Measurements from ENCODE around the gene WDR18. TPM values are rescaled to one million over a fixed set of nuclear protein-coding genes. Genes with fewer than 3 reads are reported as not detected.

Gene WDR18
- total and polyA plus RNA-seq, 2 of the 8 experiments (the other 6 are each of a cell fraction or from before 2014, with no cell fraction given): 87.7 to 177 TPM

- H3K18ac ChIP-seq (ENCODE audit: extremely low read depth, low read length): no peak overlapping the region
- no peak overlapping the region for H4K5ac ChIP-seq (ENCODE audit: insufficient read length, low read depth, low read length)
- no peak overlapping the region for H4K91ac ChIP-seq (replicated peaks; ENCODE audit: insufficient read length, low read length)
- no peak overlapping the region for H3K23ac ChIP-seq (ENCODE audit: insufficient read length)
- peaks cover 0 to 3% of the 10 kb centered on the region in 2 experiments for H4K20me1 ChIP-seq (replicated peaks in 1 of 2; ENCODE audit: control insufficient read depth in 1 of 2, insufficient read depth in 2 of 2, low read length in 2 of 2)
- FAIRE-seq (no peak), DNase-seq (ENCODE audit: low read depth in 1 of 2, low spot score in 2 of 2) (no peak)
- no peak overlapping the region for H3K56ac ChIP-seq (replicated peaks; ENCODE audit: insufficient read length, low read depth, low read length)
- TF ChIP-seq EZH2 (IDR thresholded peaks at IDR 0.05; ENCODE audit: low read depth, low read length, severe bottlenecking): no peak
- TF ChIP-seq JUN (IDR thresholded peaks at IDR 0.05; ENCODE audit: low read depth, low read length): no peak
- no peak for TF ChIP-seq CTCF (IDR thresholded peaks at IDR 0.05; ENCODE audit: control extremely low read depth in 1 of 3, insufficient read depth in 1 of 3, low read depth in 1 of 3, low read length in 3 of 3)
- H3K23me2 ChIP-seq (ENCODE audit: low read depth, low read length): no peaks in the 10 kb centered on the region
- no peak overlapping the region for H3K4me2 ChIP-seq (ENCODE audit: insufficient read depth in 1 of 2, low read depth in 2 of 2, low read length in 2 of 2)
- WGBS, 2 experiments (ENCODE audit: extremely low coverage in 1 of 2, insufficient coverage in 1 of 2, insufficient read length in 1 of 2, insufficient replicate concordance in 2 of 2, low coverage in 1 of 2, low lambda C conversion rate in 2 of 2, missing lambda C conversion rate in 1 of 2): 93% methylated on average over 36 of the region's 36 CpGs; no CpG with 5 or more reads in 1 of the 2 experiments
- H3K79me2 ChIP-seq (ENCODE audit: control insufficient read depth in 1 of 2, insufficient read depth in 2 of 2, low read length in 2 of 2): peaks cover 0 to 18% of the 10 kb centered on the region in 2 experiments; a peak in 1 of 4 replicates
- peak overlapping the region; percentile 19; the same call in 1 of the 2 replicates for H2BK15ac ChIP-seq (ENCODE audit: low read length)
- no peak overlapping the region for H3K14ac ChIP-seq (ENCODE audit: insufficient read length)
- H4K8ac ChIP-seq (ENCODE audit: extremely low read depth, insufficient read depth, low read length): no peak overlapping the region; the same call in 1 of the 2 replicates
- no peak overlapping the region for H2BK5ac ChIP-seq (ENCODE audit: low read depth, low read length)
- H3K27ac ChIP-seq (ENCODE audit: low read depth, low read length): peak overlapping the region; percentile 36; the same call in 1 of the 2 replicates
- H3K36me3 ChIP-seq (ENCODE audit: control insufficient read depth in 2 of 4, insufficient read depth in 4 of 4, low read length in 3 of 4): peaks cover 0 to 5% (median under 1%) of the 10 kb centered on the region in 4 experiments; a peak in 6 of 8 replicates
- no peak overlapping the region for H3K4me3 ChIP-seq (ENCODE audit: extremely low read depth in 1 of 4, insufficient read depth in 2 of 4, low read depth in 3 of 4, low read length in 4 of 4)
- H2AK5ac ChIP-seq (ENCODE audit: low read depth, low read length): no peak overlapping the region
- no peaks in the 10 kb centered on the region for H3K27me3 ChIP-seq (replicated peaks in 1 of 4; ENCODE audit: control insufficient read depth in 3 of 4, extremely low read depth in 1 of 4, insufficient read depth in 3 of 4, low read length in 3 of 4)
- H2BK12ac ChIP-seq (ENCODE audit: low read depth, low read length): no peak overlapping the region; the same call in 1 of the 2 replicates
- ChIA-PET POLR2A (ENCODE audit: partially characterized antibody) (interaction anchor here (0.6 to 1.0 kb wide), 7 partner anchors 20 to 96 kb away, joined by 3 to 4 read pairs (median 3); no protein-coding TSS in a partner anchor), CTCF (ENCODE audit: partially characterized antibody) (interaction anchor here (0.6 to 2.7 kb wide), 13 partner anchors 8 to 1519 kb away, joined by 3 to 18 read pairs (median 5); partner anchors contain the start of gene WDR18)
- H3K9ac ChIP-seq (replicated peaks in 1 of 4; ENCODE audit: extremely low read depth in 1 of 4, low read depth in 3 of 4, low read length in 3 of 4): no peak overlapping the region
- no peak overlapping the region for H3K4ac ChIP-seq (replicated peaks; ENCODE audit: insufficient read length, low read depth, low read length)
- H3K4me1 ChIP-seq (replicated peaks in 1 of 4; ENCODE audit: control insufficient read depth in 3 of 4, insufficient read depth in 4 of 4, low read length in 3 of 4): peaks cover 5 to 35% (median 18%) of the 10 kb centered on the region in 4 experiments
- H3K9me3 ChIP-seq (ENCODE audit: insufficient read depth in 2 of 2, low read depth in 1 of 2, low read length in 1 of 2): no peaks in the 10 kb centered on the region
- H2BK20ac ChIP-seq (ENCODE audit: low read length): no peak overlapping the region
- H2BK120ac ChIP-seq (replicated peaks; ENCODE audit: low read depth, low read length): no peak overlapping the region
- peaks cover 4% of the 10 kb centered on the region; the same call in 1 of the 2 replicates for H3K79me1 ChIP-seq (ENCODE audit: low read depth, low read length)
- H2AFZ ChIP-seq (ENCODE audit: low read length): no peak overlapping the region
Measured at GRCh38 chr19:958967-959855, 24.9 kb upstream of the WDR18 start.

All from H1 (cell line).